Endothelial cell of umbilical vein (primary cell): ENCODE results near the gene TMEM14A. TPM values are rescaled to one million over a fixed set of nuclear protein-coding genes. Genes with fewer than 3 reads are reported as not detected.

Experiments
- BruUV-seq: library from RNA; stranded (reverse); fragments of 400-500 nt; replicated peaks from 2 replicates; lab custom pipeline; 2021; lab: Mats Ljungman, UMichigan
- CTCF ChIA-PET: fragments of 300-600, 350-600 bp; sonication (Branson Sonifier 250); formaldehyde crosslinking; loops from one replicate; lab custom pipeline; 2021; ENCODE audit warnings: antibody characterized with exemption, inconsistent platforms; lab: Charles Lee
- POLR2A ChIA-PET: fragments of 300-600, 350-600 bp; sonication (Branson Sonifier 250); formaldehyde crosslinking; loops from one replicate; lab custom pipeline; 2021; ENCODE audit warnings: antibody characterized with exemption, inconsistent platforms; lab: Charles Lee
- DNase-seq: peaks from one replicate; pipeline ENCODE4 v3.0.0-alpha.2; 2011; ENCODE audit warnings: low read depth, low spot score
- FAIRE-seq: peaks from 2 replicates; lab custom pipeline; 2011; peaks lifted over from hg19 to GRCh38; lab: Jason Lieb, UNC
- H2AFZ ChIP-seq: 2 replicates; pipeline ENCODE4 v1.6.0; 2012; ENCODE audit warnings: low read depth, low read length, control low read depth, inconsistent platforms
- H3K27ac ChIP-seq: 2 replicates; pipeline ENCODE4 v1.5.1; 2011; ENCODE audit warnings: low read depth, mild to moderate bottlenecking, control low read depth, low read length, moderate library complexity; ENCODE audit not compliant: insufficient read depth
- H3K27me3 ChIP-seq, 2 experiments: 2 replicates each; pipeline versions ENCODE4 v1.6.0 to v1.6.1; 2011; ENCODE audit warnings: low read length in 2 of 2, mixed read lengths in 1 of 2; ENCODE audit not compliant: control insufficient read depth in 2 of 2, insufficient read depth in 2 of 2
- H3K36me3 ChIP-seq, 2 experiments: 2 replicates in 1 of 2; 3 replicates in 1 of 2; pipeline ENCODE4 v1.5.1; 2011; ENCODE audit warnings: low read length in 2 of 2, mild to moderate bottlenecking in 1 of 2, moderate library complexity in 1 of 2; ENCODE audit not compliant: control insufficient read depth in 2 of 2, insufficient read depth in 2 of 2; ENCODE audit errors: extremely low read depth in 1 of 2
- H3K4me1 ChIP-seq: 3 replicates; pipeline ENCODE4 v1.5.1; 2011; ENCODE audit warnings: mild to moderate bottlenecking, low read length; ENCODE audit not compliant: control insufficient read depth, insufficient read depth; ENCODE audit errors: extremely low read depth
- H3K4me2 ChIP-seq: 2 replicates; pipeline ENCODE4 v1.6.1; 2011; ENCODE audit warnings: low read length, control low read depth, mixed read lengths; ENCODE audit not compliant: insufficient read depth
- H3K4me3 ChIP-seq, 3 experiments: fragments of 200-600 bp in 1 of 3; sonication (generic), shearing (Covaris generic) in 1 of 3; replicated peaks in 1 of 3; 2 replicates each; pipeline ENCODE4 v1.5.1; 2011 to 2016; ENCODE audit warnings: control low read depth in 3 of 3, low read length in 3 of 3, mild to moderate bottlenecking in 2 of 3, inconsistent platforms in 1 of 3, low read depth in 1 of 3, moderate library complexity in 1 of 3; ENCODE audit not compliant: insufficient read depth in 1 of 3
- H3K79me2 ChIP-seq: 2 replicates; pipeline ENCODE4 v1.6.0; 2012; ENCODE audit warnings: low read length, inconsistent platforms; ENCODE audit not compliant: control insufficient read depth, insufficient read depth
- H3K9ac ChIP-seq: replicated peaks from 2 replicates; pipeline ENCODE3; 2011; ENCODE audit warnings: low read length, control low read depth; ENCODE audit not compliant: insufficient read depth; ENCODE audit errors: extremely low read depth
- H3K9me1 ChIP-seq: replicated peaks from 3 replicates; pipeline ENCODE4 v1.6.0; 2011; ENCODE audit warnings: mild to moderate bottlenecking, low read length; ENCODE audit not compliant: control insufficient read depth, insufficient read depth; ENCODE audit errors: extremely low read depth
- H3K9me3 ChIP-seq: replicated peaks from 2 replicates; pipeline ENCODE4 v1.5.1; 2012; ENCODE audit warnings: low read length, inconsistent platforms; ENCODE audit not compliant: control insufficient read depth, insufficient read depth
- H4K20me1 ChIP-seq: replicated peaks from 2 replicates; pipeline ENCODE3; 2011; ENCODE audit warnings: mild to moderate bottlenecking, low read length; ENCODE audit not compliant: control insufficient read depth, insufficient read depth; ENCODE audit errors: extremely low read depth
- EZH2 ChIP-seq: IDR thresholded peaks from 2 replicates; pipeline ENCODE4 v1.6.1; 2012; ENCODE audit warnings: borderline replicate concordance, low read depth, mild to moderate bottlenecking, moderate library complexity, low read length, inconsistent platforms; ENCODE audit not compliant: severe bottlenecking
- FOS ChIP-seq: IDR thresholded peaks from 2 replicates; pipeline ENCODE4 v1.6.1; 2011; ENCODE audit warnings: mild to moderate bottlenecking, low read length, moderate library complexity, borderline replicate concordance; ENCODE audit not compliant: insufficient read depth
- GATA2 ChIP-seq: IDR thresholded peaks from 2 replicates; pipeline ENCODE4 v1.7.0; 2011; ENCODE audit warnings: low read depth, mild to moderate bottlenecking, moderate library complexity, mixed read lengths, low read length; ENCODE audit not compliant: insufficient read length, insufficient read depth
- JUN ChIP-seq: IDR thresholded peaks from 2 replicates; pipeline ENCODE4 v1.6.1; 2011; ENCODE audit warnings: borderline replicate concordance, low read depth; ENCODE audit not compliant: insufficient read length, insufficient read depth
- MYC ChIP-seq: IDR thresholded peaks from one replicate; pipeline ENCODE4 v1.6.1; 2011; ENCODE audit warnings: mild to moderate bottlenecking, low read depth, low read length
- POLR2A ChIP-seq: IDR thresholded peaks from 2 replicates; pipeline ENCODE4 v1.6.1; 2012; ENCODE audit warnings: low read depth, mild to moderate bottlenecking, control low read depth, low read length
- POLR2AphosphoS5 ChIP-seq: IDR thresholded peaks from 2 replicates; pipeline ENCODE4 v1.6.1; 2012; ENCODE audit warnings: low read depth, mild to moderate bottlenecking, control low read depth, low read length, moderate library complexity; ENCODE audit not compliant: insufficient read depth
- dilution Hi-C: fragments of 300-500 bp; cut with MboI; formaldehyde crosslinking; loops from one replicate; pipeline ENCODE4 v1.15.0; 2019; ENCODE audit warnings: low sequenced_read_pairs; ENCODE audit not compliant: extremely low pct_ligation_motif_present
- intact Hi-C: fragments of 100-400 bp; cut with micrococcal nuclease; formaldehyde crosslinking; loops from one replicate; pipeline ENCODE4 v1.10.0; 2022
- polyA plus RNA-seq, 4 experiments: library from polyadenylated mRNA; depleted of rRNA in 3 of 4; stranded (reverse) in 3 of 4; unstranded in 1 of 4; fragments of >200 nt; gene quantifications; 2 replicates each; pipeline versions ENCODE4 v1.2.1 to v1.2.3, GENCODE V29; 2011 to 2012; ENCODE audit warnings: missing spikeins in 1 of 4
- total RNA-seq: library from RNA; stranded (reverse); gene quantifications from 2 replicates; pipeline ENCODE4 v1.2.3, GENCODE V29; 2021
- TF ChIP-seq, protein P1 (sequence below), 2 donors: IDR thresholded peaks; 1 replicate in 1 of 2; 2 replicates in 1 of 2; pipeline ENCODE4 v1.5.1; 2011; ENCODE audit warnings: low read length in 2 of 2, mild to moderate bottlenecking in 2 of 2, moderate library complexity in 2 of 2, control low read depth in 1 of 2, inconsistent platforms in 1 of 2, low read depth in 1 of 2; ENCODE audit not compliant: insufficient read depth in 1 of 2; ENCODE audit errors: extremely low read depth in 1 of 2
- TF ChIP-seq, protein P2 (sequence below): IDR thresholded peaks from 2 replicates; pipeline ENCODE4 v1.6.1; 2011; ENCODE audit not compliant: insufficient read depth, insufficient read length

The TMEM14A gene
- total and polyA plus RNA-seq, 2 donors (not counting 3 experiments of a cell fraction or from before 2014, with no cell fraction given), result 19.5 to 33.7 TPM

DNA sequence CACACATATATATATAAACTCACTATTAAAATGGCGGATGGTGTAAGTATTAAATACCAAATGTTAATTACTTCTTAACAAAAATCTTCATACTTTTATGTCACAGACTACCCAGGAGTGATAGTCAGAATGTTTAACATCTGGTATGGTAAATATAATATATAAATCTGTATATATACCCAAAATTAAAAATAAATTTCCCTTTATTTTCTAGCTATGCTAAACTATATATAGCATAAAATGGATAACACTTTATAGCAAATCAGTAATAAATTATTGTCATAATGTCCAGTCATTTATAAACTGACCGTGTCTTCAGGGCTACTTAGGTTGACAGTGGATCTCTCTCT lies 55.3 kb downstream of the TMEM14A start:
- H3K27me3 ChIP-seq, result peaks cover 0 to 2% of the 10 kb centered on the region in 2 experiments
- H3K9me1 ChIP-seq, result no peaks in the 10 kb centered on the region
- no peaks in the 10 kb centered on the region for H3K9me3 ChIP-seq
- dilution Hi-C loops, result no loop called here
- DNase-seq (no peak), FAIRE-seq (no peak)
- TF ChIP-seq, protein P1, sequence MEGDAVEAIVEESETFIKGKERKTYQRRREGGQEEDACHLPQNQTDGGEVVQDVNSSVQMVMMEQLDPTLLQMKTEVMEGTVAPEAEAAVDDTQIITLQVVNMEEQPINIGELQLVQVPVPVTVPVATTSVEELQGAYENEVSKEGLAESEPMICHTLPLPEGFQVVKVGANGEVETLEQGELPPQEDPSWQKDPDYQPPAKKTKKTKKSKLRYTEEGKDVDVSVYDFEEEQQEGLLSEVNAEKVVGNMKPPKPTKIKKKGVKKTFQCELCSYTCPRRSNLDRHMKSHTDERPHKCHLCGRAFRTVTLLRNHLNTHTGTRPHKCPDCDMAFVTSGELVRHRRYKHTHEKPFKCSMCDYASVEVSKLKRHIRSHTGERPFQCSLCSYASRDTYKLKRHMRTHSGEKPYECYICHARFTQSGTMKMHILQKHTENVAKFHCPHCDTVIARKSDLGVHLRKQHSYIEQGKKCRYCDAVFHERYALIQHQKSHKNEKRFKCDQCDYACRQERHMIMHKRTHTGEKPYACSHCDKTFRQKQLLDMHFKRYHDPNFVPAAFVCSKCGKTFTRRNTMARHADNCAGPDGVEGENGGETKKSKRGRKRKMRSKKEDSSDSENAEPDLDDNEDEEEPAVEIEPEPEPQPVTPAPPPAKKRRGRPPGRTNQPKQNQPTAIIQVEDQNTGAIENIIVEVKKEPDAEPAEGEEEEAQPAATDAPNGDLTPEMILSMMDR (IDR thresholded peaks at IDR 0.05; ENCODE audit: extremely low read depth in 1 of 2, insufficient read depth in 1 of 2, low read depth in 1 of 2, low read length in 2 of 2), result no peak
- TF ChIP-seq EZH2 (no peak), POLR2AphosphoS5 (no peak), POLR2A (no peak), MYC (no peak), FOS (no peak), GATA2 (no peak), JUN (no peak)
- TF ChIP-seq, protein P2, sequence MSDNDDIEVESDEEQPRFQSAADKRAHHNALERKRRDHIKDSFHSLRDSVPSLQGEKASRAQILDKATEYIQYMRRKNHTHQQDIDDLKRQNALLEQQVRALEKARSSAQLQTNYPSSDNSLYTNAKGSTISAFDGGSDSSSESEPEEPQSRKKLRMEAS, result no peak
- H4K20me1 ChIP-seq, result no peaks in the 10 kb centered on the region
- H3K4me1 ChIP-seq, result no peaks in the 10 kb centered on the region
- no peak overlapping the region for H2AFZ ChIP-seq
- H3K4me3 ChIP-seq, result no peak overlapping the region
- no TSS peak for BruUV-seq
- ChIA-PET CTCF (interaction anchor here (1.1 to 2.2 kb wide), 2 partner anchors 8 to 18 kb away, joined by 3 to 8 read pairs; no protein-coding TSS in a partner anchor), POLR2A (no interaction called here)
- H3K36me3 ChIP-seq, result no peaks in the 10 kb centered on the region
- H3K79me2 ChIP-seq, result no peaks in the 10 kb centered on the region
- intact Hi-C loops, result no loop called here
- H3K4me2 ChIP-seq, result no peak overlapping the region
- H3K9ac ChIP-seq, result no peak overlapping the region
- H3K27ac ChIP-seq, result no peak overlapping the region
